PC-9 (cell line): ENCODE data around the gene SLC9C1. TPM values are rescaled to one million over a fixed set of nuclear protein-coding genes. Genes with fewer than 3 reads are reported as not detected.

ENCODE experiments used
- BruUV-seq: library from RNA; stranded (reverse); fragments of 400-500 nt; replicated peaks from 2 replicates; lab custom pipeline; 2021; lab: Mats Ljungman, UMichigan
- CTCF ChIA-PET: fragments of 300-600 bp; sonication (Branson Sonifier 250); formaldehyde crosslinking; loops from one replicate; lab custom pipeline; 2022; ENCODE audit warnings: antibody characterized with exemption; lab: Charles Lee
- POLR2A ChIA-PET: fragments of 300-600 bp; sonication (Branson Sonifier 250); formaldehyde crosslinking; loops from one replicate; lab custom pipeline; 2022; ENCODE audit warnings: antibody characterized with exemption; ENCODE audit not compliant: unreplicated experiment; lab: Charles Lee
- DNase-seq, 2 experiments: peaks; one replicate each; pipeline versions ENCODE4 v3.0.0 to v3.0.0-alpha.2; 2015 to 2022; ENCODE audit warnings: mixed read lengths in 1 of 2
- H2AFZ ChIP-seq: fragments of 200-600 bp; sonication (generic); 2 replicates; pipeline ENCODE4 v1.8.1; 2017; ENCODE audit warnings: antibody characterized with exemption
- H3F3A ChIP-seq: fragments of 200-600 bp; sonication (generic); 2 replicates; pipeline ENCODE4 v1.8.1; 2017; ENCODE audit warnings: antibody characterized with exemption, mild to moderate bottlenecking, low read depth; ENCODE audit not compliant: insufficient read depth
- H3K27ac ChIP-seq: fragments of 200-600 bp; sonication (generic); 2 replicates; pipeline ENCODE4 v1.6.1; 2016; ENCODE audit warnings: mixed run types
- H3K27me3 ChIP-seq: fragments of 200-600 bp; sonication (generic); 2 replicates; pipeline ENCODE4 v1.6.1; 2016; ENCODE audit warnings: low read depth, mixed run types; ENCODE audit not compliant: insufficient read depth
- H3K36me3 ChIP-seq: fragments of 200-600 bp; sonication (generic); 2 replicates; pipeline ENCODE4 v1.6.1; 2016; ENCODE audit warnings: low read depth, mixed run types
- H3K4me1 ChIP-seq: fragments of 200-600 bp; sonication (generic); replicated peaks from 2 replicates; pipeline ENCODE4 v1.6.1; 2016; ENCODE audit warnings: mixed run types; ENCODE audit not compliant: insufficient read depth
- H3K4me2 ChIP-seq: fragments of 200-600 bp; sonication (generic); 2 replicates; pipeline ENCODE4 v1.6.1; 2017; ENCODE audit warnings: mixed run types
- H3K4me3 ChIP-seq: fragments of 200-600 bp; sonication (generic); 2 replicates; pipeline ENCODE4 v1.6.1; 2016; ENCODE audit warnings: mixed run types
- H3K79me2 ChIP-seq: fragments of 200-600 bp; sonication (generic); 2 replicates; pipeline ENCODE4 v1.6.1; 2017; ENCODE audit warnings: low read depth, mixed run types
- H3K9me2 ChIP-seq: fragments of 200-600 bp; sonication (generic); 2 replicates; pipeline ENCODE4 v1.8.1; 2017; ENCODE audit warnings: mild to moderate bottlenecking; ENCODE audit not compliant: insufficient read depth
- H3K9me3 ChIP-seq: fragments of 200-600 bp; sonication (generic); 2 replicates; pipeline ENCODE4 v1.8.1; 2016; ENCODE audit warnings: low read depth; ENCODE audit not compliant: insufficient read depth
- H4K20me1 ChIP-seq: fragments of 200-600 bp; sonication (generic); 2 replicates; pipeline ENCODE4 v1.8.1; 2017; ENCODE audit not compliant: insufficient read depth
- EZH2 ChIP-seq: fragments of 200-600 bp; sonication (generic); IDR thresholded peaks from 2 replicates; pipeline ENCODE4 v1.8.0; 2017; ENCODE audit warnings: antibody characterized with exemption, low read depth
- intact Hi-C: fragments of 100-400 bp; cut with micrococcal nuclease; formaldehyde crosslinking; loops from one replicate; pipeline ENCODE4 v1.10.0; 2022; ENCODE audit not compliant: unreplicated experiment
- total RNA-seq: library from RNA; stranded (reverse); gene quantifications from 2 replicates; pipeline ENCODE4 v1.2.3, GENCODE V29; 2021
- TF ChIP-seq, protein P1 (sequence below): fragments of 200-600 bp; sonication (generic); conservative IDR thresholded peaks from 2 replicates; pipeline ENCODE4 v1.6.1; 2017; ENCODE audit warnings: mixed run types, antibody characterized with exemption, mild to moderate bottlenecking, moderate library complexity

The SLC9C1 gene
- total RNA-seq, 1 experiment from 2014 or later, result not detected

GRCh38 chr3:112117841-112118571 is 176.0 kb downstream of the SLC9C1 start:
- Histone ChIP-seq H3K9me2 (no peaks in the 10 kb centered on the region), H4K20me1 (no peaks in the 10 kb centered on the region), H2AFZ (no peak overlapping the region), H3F3A (no peaks in the 10 kb centered on the region), H3K4me3 (no peak overlapping the region), H3K79me2 (no peaks in the 10 kb centered on the region), H3K36me3 (no peaks in the 10 kb centered on the region; the same call in 1 of the 2 replicates), H3K9me3 (no peaks in the 10 kb centered on the region), H3K27ac (no peak overlapping the region), H3K27me3 (no peaks in the 10 kb centered on the region), H3K4me1 (no peaks in the 10 kb centered on the region), H3K4me2 (no peak overlapping the region)
- BruUV-seq, result no TSS peak
- ChIA-PET POLR2A (no interaction called here), CTCF (interaction anchor here (0.6 kb wide), 1 partner anchor 153 kb away, joined by 3 read pairs; no protein-coding TSS in a partner anchor)
- DNase-seq, result no peak
- TF ChIP-seq EZH2, result no peak
- TF ChIP-seq, protein P1, sequence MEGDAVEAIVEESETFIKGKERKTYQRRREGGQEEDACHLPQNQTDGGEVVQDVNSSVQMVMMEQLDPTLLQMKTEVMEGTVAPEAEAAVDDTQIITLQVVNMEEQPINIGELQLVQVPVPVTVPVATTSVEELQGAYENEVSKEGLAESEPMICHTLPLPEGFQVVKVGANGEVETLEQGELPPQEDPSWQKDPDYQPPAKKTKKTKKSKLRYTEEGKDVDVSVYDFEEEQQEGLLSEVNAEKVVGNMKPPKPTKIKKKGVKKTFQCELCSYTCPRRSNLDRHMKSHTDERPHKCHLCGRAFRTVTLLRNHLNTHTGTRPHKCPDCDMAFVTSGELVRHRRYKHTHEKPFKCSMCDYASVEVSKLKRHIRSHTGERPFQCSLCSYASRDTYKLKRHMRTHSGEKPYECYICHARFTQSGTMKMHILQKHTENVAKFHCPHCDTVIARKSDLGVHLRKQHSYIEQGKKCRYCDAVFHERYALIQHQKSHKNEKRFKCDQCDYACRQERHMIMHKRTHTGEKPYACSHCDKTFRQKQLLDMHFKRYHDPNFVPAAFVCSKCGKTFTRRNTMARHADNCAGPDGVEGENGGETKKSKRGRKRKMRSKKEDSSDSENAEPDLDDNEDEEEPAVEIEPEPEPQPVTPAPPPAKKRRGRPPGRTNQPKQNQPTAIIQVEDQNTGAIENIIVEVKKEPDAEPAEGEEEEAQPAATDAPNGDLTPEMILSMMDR, result no peak
- intact Hi-C loops, result no loop called here

DNA sequence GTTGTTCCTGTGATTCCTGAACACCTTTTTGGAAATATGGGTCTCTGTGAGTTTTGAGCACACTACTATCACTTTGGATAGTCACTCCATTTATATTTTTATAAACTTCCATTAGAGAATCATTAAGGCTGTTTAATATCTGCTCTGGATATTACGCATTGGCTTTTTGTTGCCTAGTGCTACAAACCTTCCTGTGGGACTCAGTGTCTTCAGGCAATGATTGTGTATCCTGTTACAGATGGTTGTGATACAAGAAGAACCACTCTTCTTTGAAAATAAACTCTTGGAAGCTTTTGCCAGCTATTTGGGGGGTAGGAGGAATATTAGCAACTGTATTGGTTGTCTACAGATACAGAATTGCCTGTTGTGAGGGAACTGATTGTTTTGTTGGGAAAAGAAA is 176.6 kb downstream of the SLC9C1 start:
- H3K9me2 ChIP-seq, result no peaks in the 10 kb centered on the region
- no peak overlapping the region for H3K27ac ChIP-seq
- no peaks in the 10 kb centered on the region for H4K20me1 ChIP-seq
- intact Hi-C loops, result no loop called here
- H3K36me3 ChIP-seq, result no peaks in the 10 kb centered on the region; the same call in 1 of the 2 replicates
- H3K9me3 ChIP-seq, result no peaks in the 10 kb centered on the region
- no peak for DNase-seq
- no peaks in the 10 kb centered on the region for H3K27me3 ChIP-seq
- no peak overlapping the region for H2AFZ ChIP-seq
- no peak for TF ChIP-seq EZH2
- TF ChIP-seq, protein P1, result no peak
- H3K79me2 ChIP-seq, result no peaks in the 10 kb centered on the region
- POLR2A ChIA-PET, result interaction anchor here (0.6 kb wide), 1 partner anchor 113 kb away, joined by 7 read pairs; no protein-coding TSS in a partner anchor
- CTCF ChIA-PET, result interaction anchor here (0.6 kb wide), 1 partner anchor 153 kb away, joined by 3 read pairs; no protein-coding TSS in a partner anchor
- no peak overlapping the region for H3K4me2 ChIP-seq
- BruUV-seq, result no TSS peak
- H3K4me1 ChIP-seq, result no peaks in the 10 kb centered on the region
- H3F3A ChIP-seq, result no peaks in the 10 kb centered on the region
- no peak overlapping the region for H3K4me3 ChIP-seq

DNA sequence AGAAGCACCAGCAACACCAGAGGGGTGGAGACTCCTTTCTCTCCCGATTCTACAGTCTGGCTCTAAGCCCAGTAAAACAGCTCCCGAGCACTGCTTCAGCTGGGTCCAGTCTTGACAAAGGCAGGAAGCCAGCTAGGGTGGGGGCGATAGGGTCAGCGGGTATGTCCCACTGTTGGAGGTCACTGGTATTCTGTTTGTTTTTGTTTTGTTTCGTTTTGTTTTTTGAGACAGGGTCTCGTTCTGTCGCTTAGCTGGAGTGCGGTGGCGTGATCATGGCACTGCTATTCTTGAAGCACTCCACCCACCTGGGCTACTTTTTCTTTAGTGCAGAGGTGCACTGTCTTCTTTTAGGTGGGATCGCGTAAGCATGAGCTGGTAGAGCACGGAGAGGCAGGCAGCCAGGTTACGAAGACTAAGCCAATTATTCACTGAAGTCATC is 177.2 kb downstream of the SLC9C1 start:
- POLR2A ChIA-PET, result interaction anchor here (0.6 kb wide), 1 partner anchor 113 kb away, joined by 7 read pairs; no protein-coding TSS in a partner anchor
- no peak overlapping the region for H3K27ac ChIP-seq
- H3K4me1 ChIP-seq, result no peaks in the 10 kb centered on the region
- no peaks in the 10 kb centered on the region for H3F3A ChIP-seq
- DNase-seq, result no peak
- H2AFZ ChIP-seq, result no peak overlapping the region
- no peak overlapping the region for H3K4me2 ChIP-seq
- no TSS peak for BruUV-seq
- no peak for TF ChIP-seq EZH2
- TF ChIP-seq, protein P1, result no peak
- H3K9me2 ChIP-seq, result no peaks in the 10 kb centered on the region
- H3K36me3 ChIP-seq, result no peaks in the 10 kb centered on the region; the same call in 1 of the 2 replicates
- no peaks in the 10 kb centered on the region for H3K27me3 ChIP-seq
- intact Hi-C loops, result no loop called here
- no peak overlapping the region for H3K4me3 ChIP-seq
- no peaks in the 10 kb centered on the region for H4K20me1 ChIP-seq
- CTCF ChIA-PET, result no interaction called here
- H3K79me2 ChIP-seq, result no peaks in the 10 kb centered on the region
- H3K9me3 ChIP-seq, result no peaks in the 10 kb centered on the region
